KG1 (cell line): ENCODE measurements around the gene CDH15.

Source experiments
- DNase-seq: peaks from one replicate; lab custom pipeline; 2025; lab: John Stamatoyannopoulos, UW

Gene CDH15

GRCh38 chr16:89140981-89141883 is 30.3 kb upstream of the CDH15 start:
- no peak for DNase-seq

GRCh38 chr16:89141884-89142267 is 29.7 kb upstream of the CDH15 start:
- no peak for DNase-seq

- no peak for DNase-seq
Observed at GRCh38 chr16:89142474-89143195, 28.9 kb upstream of the CDH15 start.

GRCh38 chr16:89143201-89143741 is 28.3 kb upstream of the CDH15 start:
- no peak for DNase-seq

GRCh38 chr16:89143911-89144675 is 27.5 kb upstream of the CDH15 start:
- DNase-seq, result no peak

GRCh38 chr16:89144681-89145080 is 26.9 kb upstream of the CDH15 start:
- no peak for DNase-seq

- no peak for DNase-seq
Observed at GRCh38 chr16:89145406-89146161, 26.0 kb upstream of the CDH15 start.

- DNase-seq, result no peak
Observed at GRCh38 chr16:89146211-89147005, 25.1 kb upstream of the CDH15 start.

- no peak for DNase-seq
Observed at GRCh38 chr16:89147085-89147817, 24.3 kb upstream of the CDH15 start.

GRCh38 chr16:89149386-89149785 is 22.2 kb upstream of the CDH15 start:
- no peak for DNase-seq

GRCh38 chr16:89150090-89150835 is 21.3 kb upstream of the CDH15 start:
- DNase-seq, result no peak

GRCh38 chr16:89150981-89151380 is 20.6 kb upstream of the CDH15 start:
- no peak for DNase-seq

- no peak for DNase-seq
Observed at GRCh38 chr16:89152831-89153700, 18.5 kb upstream of the CDH15 start.

- no peak for DNase-seq
Observed at GRCh38 chr16:89153848-89154271, 17.7 kb upstream of the CDH15 start.

- no peak for DNase-seq
Observed at GRCh38 chr16:89154390-89155183, 17.0 kb upstream of the CDH15 start.

GRCh38 chr16:89155184-89155679 is 16.3 kb upstream of the CDH15 start:
- no peak for DNase-seq
